Smooth muscle cell (in vitro differentiated cells): ENCODE results near the gene KIR2DL4. TPM values are rescaled to one million over a fixed set of nuclear protein-coding genes. Genes with fewer than 3 reads are reported as not detected.

ENCODE experiments used
- polyA plus RNA-seq: library from polyadenylated mRNA; unstranded; fragments of >200 nt; fragmentation: Nextera tagmentation; extraction: Ambion mirVana; gene quantifications from 2 replicates; pipeline ENCODE4 v1.2.1, GENCODE V29; 2016
- small RNA-seq: library from RNA; depleted of rRNA; stranded (forward); fragments of <200 nt; gene quantifications from one replicate; pipeline ENCODE3, GENCODE V24; 2014
- total RNA-seq: library from RNA; depleted of rRNA; stranded (reverse); fragments of >200 nt; gene quantifications from 2 replicates; pipeline ENCODE4 v1.2.3, GENCODE V29; 2014

KIR2DL4 gene
- total and polyA plus RNA-seq, 2 experiments from 2014 or later = not detected

Small RNAs within 50 kb of the gene (small RNA-seq; reads per million reads assigned to genes)
- gene KIR3DP1 = not detected

Other genes with a start within 250 kb of the KIR2DL4 start
- not detected in 2 replicates for gene LILRA2, start 229.8 kb upstream of the KIR2DL4 start, total RNA-seq
- gene LILRA2, start 229.8 kb upstream of the KIR2DL4 start, polyA plus RNA-seq = not detected in 2 replicates
- gene LILRA1, start 210.0 kb upstream of the KIR2DL4 start, total RNA-seq = not detected in 2 replicates
- not detected in 2 replicates for gene LILRA1, start 210.0 kb upstream of the KIR2DL4 start, polyA plus RNA-seq
- gene LILRB1, start 173.1 kb upstream of the KIR2DL4 start, total RNA-seq = not detected in 2 replicates
- gene LILRB1, start 173.1 kb upstream of the KIR2DL4 start, polyA plus RNA-seq = not detected in 2 replicates
- not detected in 2 replicates for gene LILRB4, start 140.6 kb upstream of the KIR2DL4 start, total RNA-seq
- gene LILRB4, start 140.6 kb upstream of the KIR2DL4 start, polyA plus RNA-seq = not detected in 2 replicates
- gene KIR3DL3, start 79.2 kb upstream of the KIR2DL4 start, total RNA-seq = not detected in 2 replicates
- not detected in 2 replicates for gene KIR3DL3, start 79.2 kb upstream of the KIR2DL4 start, polyA plus RNA-seq
- gene KIR2DL3, start 65.1 kb upstream of the KIR2DL4 start, total RNA-seq = not detected in 2 replicates
- not detected in 2 replicates for gene KIR2DL3, start 65.1 kb upstream of the KIR2DL4 start, polyA plus RNA-seq
- not detected in 2 replicates for gene KIR2DL1, start 33.8 kb upstream of the KIR2DL4 start, total RNA-seq
- gene KIR2DL1, start 33.8 kb upstream of the KIR2DL4 start, polyA plus RNA-seq = not detected in 2 replicates
- gene KIR3DL1, start 12.9 kb downstream of the KIR2DL4 start, total RNA-seq = not detected in 2 replicates
- not detected in 2 replicates for gene KIR3DL1, start 12.9 kb downstream of the KIR2DL4 start, polyA plus RNA-seq
- gene KIR2DS4, start 29.1 kb downstream of the KIR2DL4 start, total RNA-seq = not detected in 2 replicates
- gene KIR2DS4, start 29.1 kb downstream of the KIR2DL4 start, polyA plus RNA-seq = not detected in 2 replicates
- gene KIR3DL2, start 46.8 kb downstream of the KIR2DL4 start, total RNA-seq = not detected in 2 replicates
- gene KIR3DL2, start 46.8 kb downstream of the KIR2DL4 start, polyA plus RNA-seq = not detected in 2 replicates
- gene FCAR, start 70.6 kb downstream of the KIR2DL4 start, total RNA-seq = not detected in 2 replicates
- not detected in 2 replicates for gene FCAR, start 70.6 kb downstream of the KIR2DL4 start, polyA plus RNA-seq
- gene NCR1, start 102.5 kb downstream of the KIR2DL4 start, total RNA-seq = 1.7 TPM in 1 of 2 replicates, not detected in the other
- 0.64 TPM in 1 of 2 replicates, not detected in the other for gene NCR1, start 102.5 kb downstream of the KIR2DL4 start, polyA plus RNA-seq
- gene NLRP7, start 143.9 kb downstream of the KIR2DL4 start, total RNA-seq = 0.18 and 1.3 TPM in 2 replicates
- gene NLRP7, start 143.9 kb downstream of the KIR2DL4 start, polyA plus RNA-seq = 0.29 and 1.7 TPM in 2 replicates
- gene NLRP2, start 162.8 kb downstream of the KIR2DL4 start, total RNA-seq = 37.9 and 52.2 TPM in 2 replicates
- 13.7 and 42.5 TPM in 2 replicates for gene NLRP2, start 162.8 kb downstream of the KIR2DL4 start, polyA plus RNA-seq
- gene GP6, start 234.7 kb downstream of the KIR2DL4 start, total RNA-seq = 0.09 TPM in 1 of 2 replicates, not detected in the other
- gene GP6, start 234.7 kb downstream of the KIR2DL4 start, polyA plus RNA-seq = 1.8 TPM in 1 of 2 replicates, not detected in the other